HG02571 (cell line): ENCODE results near the gene DPM1.

Source experiments
- ATAC-seq: cut with Tn5 transposase; IDR thresholded peaks from one replicate; pipeline ENCODE4 v1.9.1; 2021; ENCODE audit warnings: mild to moderate bottlenecking, moderate library complexity; ENCODE audit not compliant: unreplicated experiment

The DPM1 gene

DNA sequence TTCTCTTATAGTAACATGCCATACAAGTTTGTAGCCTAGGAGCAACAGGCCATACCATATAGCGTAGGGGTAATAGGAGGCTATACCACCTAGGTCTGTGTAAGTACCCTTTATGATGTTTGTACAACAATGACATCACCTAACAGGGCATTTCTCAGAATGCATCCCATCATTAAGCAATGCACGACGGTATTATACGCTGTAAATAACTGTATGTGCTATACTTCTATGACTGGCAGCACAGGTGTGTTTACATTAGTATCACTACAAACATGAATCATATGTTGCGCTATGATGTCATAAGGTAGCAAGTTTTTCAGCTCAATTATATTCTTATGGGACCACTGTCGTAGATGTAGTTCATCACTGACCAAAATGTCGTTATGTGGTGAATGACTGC is 58.1 kb downstream of the DPM1 start:
- no peak for ATAC-seq

DNA sequence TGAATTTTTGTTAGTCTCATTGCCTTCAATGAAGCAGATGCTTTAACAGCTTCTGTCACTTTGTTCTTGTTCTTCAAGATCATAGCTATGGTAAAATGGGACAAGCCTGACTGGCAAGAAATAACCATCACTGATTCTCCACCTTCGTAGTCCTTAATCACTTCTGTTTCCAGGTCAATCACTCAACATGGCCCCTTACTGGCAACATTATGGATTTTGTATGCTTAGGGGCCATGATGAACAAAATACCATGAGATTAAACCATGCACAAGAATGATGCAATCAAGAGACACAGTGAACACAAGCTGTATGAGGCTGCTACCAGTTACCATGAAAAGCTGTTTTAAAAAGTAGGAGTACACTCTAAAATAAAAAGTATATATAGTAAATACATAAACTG is 59.9 kb downstream of the DPM1 start:
- no peak for ATAC-seq

GRCh38 chr20:50895111-50895830 is 63.1 kb downstream of the DPM1 start:
- no peak for ATAC-seq

GRCh38 chr20:50893620-50894019 is 64.7 kb downstream of the DPM1 start:
- ATAC-seq: no peak

- no peak for ATAC-seq
Measured at GRCh38 chr20:50892394-50892793, 65.9 kb downstream of the DPM1 start.

DNA sequence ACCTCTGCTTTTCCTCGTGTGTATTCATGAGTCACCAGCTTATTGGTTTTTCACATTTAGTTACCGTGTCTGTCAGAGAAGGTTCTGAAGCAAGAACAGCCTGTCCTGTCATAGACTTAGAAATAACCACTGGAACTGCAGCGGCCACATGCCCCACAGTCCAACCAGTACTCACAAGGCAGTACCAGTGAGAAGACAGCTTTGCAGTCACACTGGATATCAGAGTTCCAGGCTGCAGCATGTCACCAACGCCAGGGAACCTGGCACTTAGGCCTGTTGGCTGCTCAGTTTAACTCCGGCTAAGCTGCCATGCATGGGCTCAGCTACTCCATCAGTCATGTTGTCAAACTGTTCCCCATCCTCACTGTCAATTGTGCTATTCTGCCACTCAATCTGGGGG is 67.2 kb downstream of the DPM1 start:
- no peak for ATAC-seq

GRCh38 chr20:50887576-50887975 is 70.8 kb downstream of the DPM1 start:
- no peak for ATAC-seq

GRCh38 chr20:50886184-50886790 is 72.0 kb downstream of the DPM1 start:
- no peak for ATAC-seq

- no peak for ATAC-seq
Measured at GRCh38 chr20:50885781-50886180, 72.6 kb downstream of the DPM1 start.

DNA sequence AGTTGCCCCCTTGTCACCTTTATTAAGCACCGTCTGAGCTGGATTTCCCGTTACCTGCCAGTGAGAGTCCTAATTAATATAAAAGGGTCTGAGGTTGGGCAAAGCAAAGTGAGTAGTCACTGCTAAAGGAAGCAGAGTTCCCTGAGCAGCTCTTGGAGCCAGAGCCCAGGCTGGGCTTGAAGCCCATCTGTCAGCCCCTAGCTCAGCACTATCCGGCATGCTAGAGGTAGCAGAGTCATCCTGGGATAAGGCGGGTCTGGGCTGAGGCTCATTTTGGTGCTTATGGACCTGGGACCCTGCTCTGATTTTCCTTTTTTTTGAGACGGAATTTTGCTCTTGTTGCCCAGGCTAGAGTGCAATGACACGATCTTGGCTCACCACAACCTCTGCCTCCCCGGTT is 73.3 kb downstream of the DPM1 start:
- no peak for ATAC-seq
